UCSD-AML1 (cell line): ENCODE data around the gene ZNF503.
A peak's percentile ranks its signal among the peaks of the same experiment; 100 is the strongest.

ENCODE experiments used
- DNase-seq: peaks from one replicate; lab custom pipeline; 2025; ENCODE audit not compliant: unreplicated experiment; lab: John Stamatoyannopoulos, UW

The ZNF503 gene

GRCh38 chr10:75432176-75432575 is 30.6 kb upstream of the ZNF503 start:
- no peak for DNase-seq

GRCh38 chr10:75431180-75432111 is 29.9 kb upstream of the ZNF503 start, which contains the start of gene LRMDA:
TSS of gene LRMDA (plus strand) at chr10:75431624.
- peak; percentile 72 for DNase-seq

GRCh38 chr10:75430000-75430763 is 28.6 kb upstream of the ZNF503 start:
- peak; percentile 83 for DNase-seq

- DNase-seq = no peak
Observed at GRCh38 chr10:75429159-75429827, 27.7 kb upstream of the ZNF503 start.

- peak; percentile 33 for DNase-seq
Observed at GRCh38 chr10:75428434-75429158, 27.0 kb upstream of the ZNF503 start.

GRCh38 chr10:75427951-75428350 is 26.4 kb upstream of the ZNF503 start:
- no peak for DNase-seq

GRCh38 chr10:75426880-75427279 is 25.3 kb upstream of the ZNF503 start:
- DNase-seq = no peak

GRCh38 chr10:75425291-75426079 is 23.9 kb upstream of the ZNF503 start:
- DNase-seq = no peak

- DNase-seq = no peak
Observed at GRCh38 chr10:75424571-75424970, 23.0 kb upstream of the ZNF503 start.

- DNase-seq = no peak
Observed at GRCh38 chr10:75422913-75423312, 21.3 kb upstream of the ZNF503 start.

GRCh38 chr10:75418712-75419111 is 17.1 kb upstream of the ZNF503 start:
- no peak for DNase-seq

- DNase-seq = no peak
Observed at GRCh38 chr10:75418293-75418692, 16.7 kb upstream of the ZNF503 start.

- no peak for DNase-seq
Observed at GRCh38 chr10:75417522-75417927, 16.0 kb upstream of the ZNF503 start.

GRCh38 chr10:75414527-75414926 is 13.0 kb upstream of the ZNF503 start:
- DNase-seq = no peak

GRCh38 chr10:75410132-75411005 is 8.8 kb upstream of the ZNF503 start:
- DNase-seq = no peak

GRCh38 chr10:75408911-75409885 is 7.6 kb upstream of the ZNF503 start:
- peak; percentile 80 for DNase-seq

- no peak for DNase-seq
Observed at GRCh38 chr10:75408509-75408875, 6.9 kb upstream of the ZNF503 start.
